A673 (cell line): Measurements from ENCODE around the gene SKOR1.

Source experiments
- CTCF ChIP-seq: fragments of 300-800, 200-600 bp; sonication (generic); conservative IDR thresholded peaks from 2 replicates; pipeline ENCODE4 v1.5.1; 2017; ENCODE audit warnings: low read depth, mild to moderate bottlenecking, antibody characterized with exemption, low read length, moderate library complexity, mixed read lengths
- EZH2 ChIP-seq: fragments of 200-600 bp; sonication (generic); IDR thresholded peaks from 2 replicates; pipeline ENCODE4 v1.6.1; 2017; ENCODE audit warnings: borderline replicate concordance, low read depth, mild to moderate bottlenecking, mixed read lengths, antibody characterized with exemption, low read length; ENCODE audit not compliant: poor library complexity, severe bottlenecking

DNA sequence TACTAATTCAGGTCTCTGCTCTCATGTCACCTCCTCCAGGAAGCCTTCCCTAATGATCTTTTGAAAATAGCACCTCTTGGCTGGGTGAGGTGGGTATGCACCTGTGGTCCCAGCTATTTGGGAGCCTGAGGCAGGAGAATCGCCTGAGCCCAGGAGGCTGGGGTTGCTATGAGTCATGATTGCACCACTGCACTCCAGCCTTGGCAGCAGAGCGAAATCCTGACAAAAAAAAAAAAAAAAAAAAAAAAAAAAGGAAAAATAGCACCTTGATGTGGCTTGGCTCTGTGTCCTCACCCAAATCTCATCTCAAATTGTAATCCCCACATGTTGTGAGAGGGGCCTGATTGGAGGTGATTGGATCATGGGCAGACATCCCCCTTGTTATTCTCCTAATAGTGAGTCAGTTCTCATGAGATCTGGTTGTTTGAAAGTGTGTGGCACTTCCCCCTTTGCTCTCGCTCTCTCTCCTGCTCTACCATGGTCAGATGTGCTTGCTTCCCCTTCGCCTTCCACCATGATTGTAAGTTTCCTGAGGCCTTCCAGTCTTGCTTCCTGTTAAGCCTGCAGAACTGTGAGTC is 25.8 kb downstream of the SKOR1 start:
- no peak for TF ChIP-seq CTCF
- no peak for TF ChIP-seq EZH2
